ENCODE data around the gene KIF26A. TPM values are rescaled to one million over a fixed set of nuclear protein-coding genes. Genes with fewer than 3 reads are reported as not detected.

Gene KIF26A
- total RNA-seq, 2 experiments from 2014 or later = 7.7 to 7.9 TPM

- Mint-ChIP-seq H3K4me1 (peaks cover 10% of the 10 kb centered on the region), H3K27ac (no peak overlapping the region), H3K9me3 (peaks cover under 1% of the 10 kb centered on the region), H3K27me3 (peaks cover 37% of the 10 kb centered on the region), H3K4me3 (no peak overlapping the region), H3K36me3 (ENCODE audit: low read depth) (no peaks in the 10 kb centered on the region)
- POLR2A ChIA-PET = no interaction called here
- CTCF ChIA-PET = no interaction called here
- DNase-seq = no peak
Measured at GRCh38 chr14:104135121-104135903, 3.1 kb upstream of the KIF26A start.

GRCh38 chr14:104135904-104136471, 2.4 kb upstream of the KIF26A start:
- Mint-ChIP-seq H3K4me3 (no peak overlapping the region), H3K27ac (no peak overlapping the region), H3K36me3 (ENCODE audit: low read depth) (no peaks in the 10 kb centered on the region), H3K4me1 (peaks cover 10% of the 10 kb centered on the region), H3K27me3 (peaks cover 37% of the 10 kb centered on the region), H3K9me3 (no peaks in the 10 kb centered on the region)
- CTCF ChIA-PET = no interaction called here
- no peak for DNase-seq
- POLR2A ChIA-PET = no interaction called here

GRCh38 chr14:104136472-104137296, 1.7 kb upstream of the KIF26A start:
- Mint-ChIP-seq H3K4me1 (peaks cover 10% of the 10 kb centered on the region), H3K27ac (no peak overlapping the region), H3K36me3 (ENCODE audit: low read depth) (no peaks in the 10 kb centered on the region), H3K27me3 (peaks cover 37% of the 10 kb centered on the region), H3K9me3 (no peaks in the 10 kb centered on the region), H3K4me3 (peak overlapping the region; percentile 51)
- no peak for DNase-seq
- POLR2A ChIA-PET = no interaction called here
- CTCF ChIA-PET = interaction anchor here (0.7 to 1.9 kb wide), 5 partner anchors 11 to 1915 kb away, joined by 3 to 11 read pairs (median 4); no protein-coding TSS in a partner anchor

GRCh38 chr14:104137297-104138097, 890 bp upstream of the KIF26A start:
- Mint-ChIP-seq H3K36me3 (ENCODE audit: low read depth) (no peaks in the 10 kb centered on the region), H3K27me3 (peaks cover 32% of the 10 kb centered on the region), H3K27ac (no peak overlapping the region), H3K9me3 (no peaks in the 10 kb centered on the region), H3K4me3 (peak overlapping the region; percentile 51), H3K4me1 (peaks cover 10% of the 10 kb centered on the region)
- DNase-seq = peak; percentile 66
- CTCF ChIA-PET = interaction anchor here (1.0 to 1.9 kb wide), 6 partner anchors 12 to 427 kb away, joined by 3 to 11 read pairs (median 4); no protein-coding TSS in a partner anchor
- POLR2A ChIA-PET = no interaction called here

- Mint-ChIP-seq H3K36me3 (ENCODE audit: low read depth) (no peaks in the 10 kb centered on the region), H3K27me3 (peaks cover 29% of the 10 kb centered on the region), H3K9me3 (no peaks in the 10 kb centered on the region), H3K4me3 (peak overlapping the region; percentile 54), H3K27ac (no peak overlapping the region), H3K4me1 (peaks cover 10% of the 10 kb centered on the region)
- CTCF ChIA-PET = no interaction called here
- no peak for DNase-seq
- POLR2A ChIA-PET = interaction anchor here (1.0 kb wide), 1 partner anchor 13 kb away, joined by 4 read pairs; no protein-coding TSS in a partner anchor
Measured at GRCh38 chr14:104138718-104139459, 502 bp downstream of the KIF26A start.

GRCh38 chr14:104139460-104140212, 1.2 kb downstream of the KIF26A start:
- H3K27me3 Mint-ChIP-seq = peaks cover 27% of the 10 kb centered on the region
- peak overlapping the region; percentile 54 for H3K4me3 Mint-ChIP-seq
- peaks cover 10% of the 10 kb centered on the region for H3K4me1 Mint-ChIP-seq
- H3K9me3 Mint-ChIP-seq = no peaks in the 10 kb centered on the region
- H3K27ac Mint-ChIP-seq = no peak overlapping the region
- DNase-seq = no peak
- ChIA-PET POLR2A (interaction anchor here (1.0 kb wide), 1 partner anchor 12 kb away, joined by 4 read pairs; no protein-coding TSS in a partner anchor), CTCF (no interaction called here)
- H3K36me3 Mint-ChIP-seq (ENCODE audit: low read depth) = no peaks in the 10 kb centered on the region

GRCh38 chr14:104140213-104140462, 1.8 kb downstream of the KIF26A start:
- Mint-ChIP-seq H3K9me3 (no peaks in the 10 kb centered on the region), H3K4me1 (peaks cover 10% of the 10 kb centered on the region), H3K27me3 (peaks cover 23% of the 10 kb centered on the region), H3K36me3 (ENCODE audit: low read depth) (no peaks in the 10 kb centered on the region), H3K27ac (no peak overlapping the region), H3K4me3 (no peak overlapping the region)
- no peak for DNase-seq
- ChIA-PET POLR2A (no interaction called here), CTCF (no interaction called here)

- POLR2A ChIA-PET = no interaction called here
Measured at GRCh38 chr14:104140463-104141331, 2.3 kb downstream of the KIF26A start.

GRCh38 chr14:104141621-104142091, 3.3 kb downstream of the KIF26A start:
- H3K4me1 Mint-ChIP-seq = peaks cover 7% of the 10 kb centered on the region
- H3K9me3 Mint-ChIP-seq = no peaks in the 10 kb centered on the region
- DNase-seq = no peak
- H3K4me3 Mint-ChIP-seq = no peak overlapping the region
- no peak overlapping the region for H3K27ac Mint-ChIP-seq
- H3K36me3 Mint-ChIP-seq (ENCODE audit: low read depth) = no peaks in the 10 kb centered on the region
- peaks cover 15% of the 10 kb centered on the region for H3K27me3 Mint-ChIP-seq
- ChIA-PET CTCF (no interaction called here), POLR2A (no interaction called here)

More at GRCh38 chr14:104140463-104141331, 2.3 kb downstream of the KIF26A start:
- Mint-ChIP-seq H3K36me3 (ENCODE audit: low read depth) (no peaks in the 10 kb centered on the region), H3K27ac (no peak overlapping the region), H3K27me3 (peaks cover 18% of the 10 kb centered on the region), H3K4me3 (no peak overlapping the region), H3K9me3 (no peaks in the 10 kb centered on the region), H3K4me1 (peaks cover 7% of the 10 kb centered on the region)
- CTCF ChIA-PET = no interaction called here
- no peak for DNase-seq

- DNase-seq = no peak
- Mint-ChIP-seq H3K36me3 (ENCODE audit: low read depth) (no peaks in the 10 kb centered on the region), H3K4me1 (peaks cover under 1% of the 10 kb centered on the region), H3K27ac (no peak overlapping the region), H3K9me3 (no peaks in the 10 kb centered on the region), H3K4me3 (no peak overlapping the region), H3K27me3 (peaks cover 8% of the 10 kb centered on the region)
- ChIA-PET POLR2A (no interaction called here), CTCF (no interaction called here)
Measured at GRCh38 chr14:104142136-104142945, 4.0 kb downstream of the KIF26A start.
